Measurements from ENCODE around the gene HSDL2. TPM values are rescaled to one million over a fixed set of nuclear protein-coding genes. Genes with fewer than 3 reads are reported as not detected.

The HSDL2 gene
- total RNA-seq, 1 experiment from 2014 or later, result 32.2 TPM

- H3K27me3 ChIP-seq (ENCODE audit: control insufficient read depth, insufficient read depth, low read length), result no peaks in the 10 kb centered on the region
- no peak overlapping the region for H3K4me3 ChIP-seq (ENCODE audit: low read depth in 2 of 2, low read length in 2 of 2)
- no peaks in the 10 kb centered on the region for H3K36me3 ChIP-seq (ENCODE audit: control insufficient read depth, insufficient read depth, low read length)
- POLR2A ChIA-PET, result no interaction called here
- BruUV-seq (replicated peaks), result no TSS peak
- H3K27ac ChIP-seq (ENCODE audit: low read length), result no peak overlapping the region
- CTCF ChIA-PET, result no interaction called here
- TF ChIP-seq CTCF (IDR thresholded peaks at IDR 0.05) (no peak), TCF7L2 (IDR thresholded peaks at IDR 0.05; ENCODE audit: low read depth, low read length) (no peak), REST (IDR thresholded peaks at IDR 0.05; ENCODE audit: insufficient read depth in 1 of 2, low read depth in 2 of 2, low read length in 1 of 2) (no peak), SIN3A (IDR thresholded peaks at IDR 0.05; ENCODE audit: borderline replicate concordance, insufficient read depth, low read depth, low read length) (no peak)
- DNase-seq (ENCODE audit: low read depth, low spot score) (no peak), ATAC-seq (no peak)
- intact Hi-C loops (cut with micrococcal nuclease; ENCODE audit: unreplicated experiment), result no loop called here
- peaks cover 8% of the 10 kb centered on the region for H3K4me1 ChIP-seq (ENCODE audit: control insufficient read depth, insufficient read depth, low read length)
- in situ Hi-C loops (cut with HindIII; ENCODE audit: low pct_unique_long_range_greater_than_20kb, low sequenced_read_pairs), result no loop called here
- peaks cover 11% of the 10 kb centered on the region; the same call in 1 of the 2 replicates for H3K9me3 ChIP-seq (ENCODE audit: control insufficient read depth, insufficient read depth, low read depth, low read length)
Observed at GRCh38 chr9:112495614-112496013, 115.7 kb downstream of the HSDL2 start.

- CTCF ChIA-PET, result no interaction called here
Observed at GRCh38 chr9:112496074-112496722, 116.3 kb downstream of the HSDL2 start.

More at GRCh38 chr9:112496074-112496722, 116.3 kb downstream of the HSDL2 start:
- no peak overlapping the region for H3K4me3 ChIP-seq (ENCODE audit: low read depth in 2 of 2, low read length in 2 of 2)
- POLR2A ChIA-PET, result no interaction called here
- DNase-seq (ENCODE audit: low read depth, low spot score), result no peak
- BruUV-seq (replicated peaks), result no TSS peak
- intact Hi-C loops (cut with micrococcal nuclease; ENCODE audit: unreplicated experiment) (no loop called here), in situ Hi-C loops (cut with HindIII; ENCODE audit: low pct_unique_long_range_greater_than_20kb, low sequenced_read_pairs) (no loop called here)
- H3K27me3 ChIP-seq (ENCODE audit: control insufficient read depth, insufficient read depth, low read length), result no peaks in the 10 kb centered on the region
- no peak for TF ChIP-seq REST (IDR thresholded peaks at IDR 0.05; ENCODE audit: insufficient read depth in 1 of 2, low read depth in 2 of 2, low read length in 1 of 2)
- no peak for TF ChIP-seq POLR2AphosphoS5 (IDR thresholded peaks at IDR 0.05; ENCODE audit: low read depth, low read length)
- no peak for TF ChIP-seq SIN3A (IDR thresholded peaks at IDR 0.05; ENCODE audit: borderline replicate concordance, insufficient read depth, low read depth, low read length)
- TF ChIP-seq TCF7L2 (IDR thresholded peaks at IDR 0.05; ENCODE audit: low read depth, low read length), result no peak
- no peak for TF ChIP-seq CTCF (IDR thresholded peaks at IDR 0.05)
- H3K9me3 ChIP-seq (ENCODE audit: control insufficient read depth, insufficient read depth, low read depth, low read length), result peaks cover 11% of the 10 kb centered on the region; the same call in 1 of the 2 replicates
- H3K27ac ChIP-seq (ENCODE audit: low read length), result no peak overlapping the region
- no peak for ATAC-seq
- H3K36me3 ChIP-seq (ENCODE audit: control insufficient read depth, insufficient read depth, low read length), result no peaks in the 10 kb centered on the region
- H3K4me1 ChIP-seq (ENCODE audit: control insufficient read depth, insufficient read depth, low read length), result peaks cover 8% of the 10 kb centered on the region
